RWPE2 (cell line): ENCODE measurements around the gene NUP210L.
"Not testable (repeated sequence)": the region's sequence is repeated elsewhere in the genome, so short reads cannot be mapped to it uniquely, and the experiment has no call there.

Experiments used
- ATAC-seq: fragments of 200-7000 bp; cut with Tn5 transposase; 3 replicates; pipeline ENCODE4 v1.9.1; 2021; ENCODE audit warnings: low read depth
- DNase-seq: peaks from one replicate; pipeline ENCODE4 v3.0.0-alpha.2; 2020; ENCODE audit warnings: low spot score
- H3K27ac ChIP-seq: fragments of 450-650 bp; 2 replicates; pipeline ENCODE4 v1.5.1; 2017; ENCODE audit warnings: mild to moderate bottlenecking; ENCODE audit not compliant: poor library complexity, severe bottlenecking
- H3K27me3 ChIP-seq: fragments of 250-450 bp; sonication (Bioruptor Pico); 2 replicates; pipeline ENCODE4 v1.5.1; 2021; ENCODE audit warnings: mild to moderate bottlenecking, moderate library complexity; ENCODE audit not compliant: insufficient read depth, poor library complexity, severe bottlenecking
- H3K36me3 ChIP-seq: fragments of 250-450 bp; sonication (Bioruptor Pico); 2 replicates; pipeline ENCODE4 v1.5.1; 2020; ENCODE audit warnings: low read depth, mild to moderate bottlenecking, moderate library complexity
- H3K4me1 ChIP-seq: fragments of 250-450 bp; sonication (Bioruptor Pico); 2 replicates; pipeline ENCODE4 v1.5.1; 2021; ENCODE audit warnings: mild to moderate bottlenecking, moderate library complexity; ENCODE audit not compliant: insufficient read depth, poor library complexity, severe bottlenecking
- H3K4me3 ChIP-seq: fragments of 250-450 bp; sonication (Bioruptor Pico); 2 replicates; pipeline ENCODE4 v1.5.1; 2021; ENCODE audit warnings: mild to moderate bottlenecking, moderate library complexity; ENCODE audit not compliant: severe bottlenecking
- H3K9me3 ChIP-seq: fragments of 250-450 bp; sonication (Bioruptor Pico); 2 replicates; pipeline ENCODE4 v1.5.1; 2021; ENCODE audit warnings: mild to moderate bottlenecking, moderate library complexity; ENCODE audit not compliant: severe bottlenecking
- TF ChIP-seq, protein P1 (sequence below): fragments of 450-650 bp; IDR thresholded peaks from one replicate; pipeline ENCODE4 v1.5.1; 2017; ENCODE audit warnings: mild to moderate bottlenecking, moderate library complexity; ENCODE audit not compliant: poor library complexity, severe bottlenecking

Gene NUP210L

GRCh38 chr1:154081386-154082126 is 73.3 kb downstream of the NUP210L start:
- Histone ChIP-seq H3K27ac (no peak overlapping the region), H3K9me3 (no peaks in the 10 kb centered on the region), H3K4me1 (no peaks in the 10 kb centered on the region), H3K27me3 (no peaks in the 10 kb centered on the region), H3K36me3 (no peaks in the 10 kb centered on the region), H3K4me3 (no peak overlapping the region)
- DNase-seq = no peak
- ATAC-seq = no peak
- TF ChIP-seq, protein P1, sequence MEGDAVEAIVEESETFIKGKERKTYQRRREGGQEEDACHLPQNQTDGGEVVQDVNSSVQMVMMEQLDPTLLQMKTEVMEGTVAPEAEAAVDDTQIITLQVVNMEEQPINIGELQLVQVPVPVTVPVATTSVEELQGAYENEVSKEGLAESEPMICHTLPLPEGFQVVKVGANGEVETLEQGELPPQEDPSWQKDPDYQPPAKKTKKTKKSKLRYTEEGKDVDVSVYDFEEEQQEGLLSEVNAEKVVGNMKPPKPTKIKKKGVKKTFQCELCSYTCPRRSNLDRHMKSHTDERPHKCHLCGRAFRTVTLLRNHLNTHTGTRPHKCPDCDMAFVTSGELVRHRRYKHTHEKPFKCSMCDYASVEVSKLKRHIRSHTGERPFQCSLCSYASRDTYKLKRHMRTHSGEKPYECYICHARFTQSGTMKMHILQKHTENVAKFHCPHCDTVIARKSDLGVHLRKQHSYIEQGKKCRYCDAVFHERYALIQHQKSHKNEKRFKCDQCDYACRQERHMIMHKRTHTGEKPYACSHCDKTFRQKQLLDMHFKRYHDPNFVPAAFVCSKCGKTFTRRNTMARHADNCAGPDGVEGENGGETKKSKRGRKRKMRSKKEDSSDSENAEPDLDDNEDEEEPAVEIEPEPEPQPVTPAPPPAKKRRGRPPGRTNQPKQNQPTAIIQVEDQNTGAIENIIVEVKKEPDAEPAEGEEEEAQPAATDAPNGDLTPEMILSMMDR = no peak

GRCh38 chr1:154076413-154076812 is 78.5 kb downstream of the NUP210L start:
- H3K4me3 ChIP-seq = no peak overlapping the region
- DNase-seq (no peak), ATAC-seq (no peak)
- no peaks in the 10 kb centered on the region for H3K36me3 ChIP-seq
- no peaks in the 10 kb centered on the region for H3K9me3 ChIP-seq
- H3K27ac ChIP-seq = no peak overlapping the region
- TF ChIP-seq, protein P1 = no peak
- no peaks in the 10 kb centered on the region for H3K4me1 ChIP-seq
- H3K27me3 ChIP-seq = no peaks in the 10 kb centered on the region

- ATAC-seq = no peak
- no peak for DNase-seq
- TF ChIP-seq, protein P1 = no peak
These were observed 79.1 kb downstream of the NUP210L start for GRCh38 chr1:154075746-154076145.

DNA sequence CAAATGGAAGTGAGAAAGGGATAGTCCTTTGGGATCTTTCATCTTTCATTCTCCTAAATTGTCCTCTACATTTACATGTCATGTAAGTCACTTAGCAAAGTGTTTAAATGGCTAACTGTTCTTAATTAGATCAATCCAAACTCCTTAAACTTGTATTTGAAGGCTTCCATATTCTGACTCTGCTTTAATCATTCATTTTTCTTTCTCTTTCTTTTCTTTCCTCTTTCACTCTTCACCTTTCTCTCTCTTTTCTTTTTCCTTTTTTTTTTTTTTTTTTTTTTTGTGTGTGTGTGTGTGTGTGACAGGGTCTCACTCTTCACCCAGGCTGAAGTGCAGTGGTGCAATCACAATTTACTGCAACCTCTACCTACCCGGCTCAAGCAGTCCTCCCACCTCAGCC is 92.6 kb downstream of the NUP210L start:
- TF ChIP-seq, protein P1 = no peak
- Histone ChIP-seq H3K4me3 (no peak overlapping the region), H3K4me1 (no peaks in the 10 kb centered on the region), H3K36me3 (no peaks in the 10 kb centered on the region), H3K27ac (no peak overlapping the region), H3K27me3 (no peaks in the 10 kb centered on the region), H3K9me3 (no peaks in the 10 kb centered on the region)
- ATAC-seq (no peak), DNase-seq (no peak)

More at GRCh38 chr1:154075746-154076145, 79.1 kb downstream of the NUP210L start:
- Histone ChIP-seq H3K4me3 (no peak overlapping the region), H3K4me1 (no peaks in the 10 kb centered on the region), H3K36me3 (no peaks in the 10 kb centered on the region), H3K27ac (no peak overlapping the region), H3K27me3 (no peaks in the 10 kb centered on the region), H3K9me3 (no peaks in the 10 kb centered on the region)

DNA sequence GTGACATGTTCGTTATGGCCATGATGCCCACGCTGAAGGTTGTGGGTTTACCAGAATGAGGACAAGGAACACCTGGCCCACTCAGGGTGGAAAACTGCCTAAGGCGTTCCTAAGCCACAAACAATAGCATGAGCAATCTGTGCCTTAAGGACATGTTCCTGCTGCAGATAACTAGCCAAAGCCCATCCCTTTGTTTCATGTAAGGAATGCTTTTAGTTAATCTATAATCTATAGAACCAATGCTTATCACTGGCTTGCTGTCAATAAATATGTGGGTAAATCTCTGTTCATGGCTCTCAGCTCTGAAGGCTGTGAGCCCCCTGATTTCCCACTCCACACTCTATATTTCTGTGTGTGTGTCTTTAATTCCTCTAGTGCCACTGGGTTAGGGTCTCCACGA is 107.4 kb downstream of the NUP210L start:
- H3K36me3 ChIP-seq, H3K9me3 ChIP-seq, H3K4me1 ChIP-seq, ATAC-seq, H3K27me3 ChIP-seq, DNase-seq, H3K27ac ChIP-seq, H3K4me3 ChIP-seq: not testable (repeated sequence)

DNA sequence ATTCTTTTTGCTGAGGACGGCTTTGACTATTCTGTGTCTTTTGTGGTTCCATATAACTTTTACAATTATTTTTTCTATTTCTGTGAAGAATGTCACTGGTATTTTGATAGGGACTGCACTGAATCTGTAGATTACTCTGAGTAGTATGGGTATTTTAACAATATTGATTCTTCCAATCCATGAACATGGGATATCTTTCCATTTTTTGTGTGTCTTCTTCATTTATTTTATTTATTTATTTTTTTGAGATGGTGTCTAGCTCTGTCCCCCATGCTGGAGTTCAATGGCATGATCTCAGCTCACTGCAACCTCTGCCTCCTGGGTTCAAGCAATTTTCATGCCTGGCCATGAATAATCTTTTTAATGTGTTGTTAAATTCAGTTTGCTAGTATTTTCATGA is 121.2 kb downstream of the NUP210L start:
- not testable (repeated sequence) for H3K27ac ChIP-seq, H3K9me3 ChIP-seq, H3K4me3 ChIP-seq, H3K4me1 ChIP-seq, DNase-seq, H3K27me3 ChIP-seq, H3K36me3 ChIP-seq, ATAC-seq
